Measurements from ENCODE around the gene TM9SF1. TPM values are rescaled to one million over a fixed set of nuclear protein-coding genes. Genes with fewer than 3 reads are reported as not detected.

TM9SF1 gene
- polyA plus RNA-seq, 3 donors: 14.6 to 56.0 (median 51.1) TPM

Small RNA genes within 50 kb of the gene (small RNA-seq; reads per million reads assigned to genes)
- gene AL136295.4 (ENCODE audit: insufficient read length, low read depth): not detected
- not detected for gene CHMP4A (ENCODE audit: insufficient read length, low read depth)
- gene IPO4 (ENCODE audit: insufficient read length, low read depth): not detected
- gene IRF9 (ENCODE audit: insufficient read length, low read depth): not detected
- gene MDP1 (ENCODE audit: insufficient read length, low read depth): not detected
- gene RNA5SP383 (ENCODE audit: insufficient read length, low read depth): not detected

Other genes starting within 250 kb of the TM9SF1 start
- gene DHRS4, start 241.7 kb downstream of the TM9SF1 start, polyA plus RNA-seq: 10 to 100 TPM; 40.4 to 68.1 (median 63.2) TPM
- gene DHRS4L2, start 206.5 kb downstream of the TM9SF1 start, polyA plus RNA-seq: 10 to 100 TPM; 22.1 to 46.6 (median 42.6) TPM
- 1 to 10 TPM in 1 of 3 donors, not detected in 2; 1.0 TPM for gene CARMIL3, start 143.4 kb downstream of the TM9SF1 start, polyA plus RNA-seq
- gene CPNE6, start 123.9 kb downstream of the TM9SF1 start, polyA plus RNA-seq: not detected
- gene PCK2, start 101.1 kb downstream of the TM9SF1 start, polyA plus RNA-seq: 10 to 100 TPM; 29.9 to 34.2 (median 31.3) TPM
- gene DCAF11, start 80.7 kb downstream of the TM9SF1 start, polyA plus RNA-seq: 10 to 100 TPM; 45.6 to 56.6 (median 48.8) TPM
- gene NRL, start 80.5 kb downstream of the TM9SF1 start, polyA plus RNA-seq: 1 to 10 TPM; 1.1 to 1.5 (median 1.3) TPM
- 1 to 10 TPM in 1 of 3 donors, not detected in 2; 2.1 TPM for gene FITM1, start 64.8 kb downstream of the TM9SF1 start, polyA plus RNA-seq
- 100 to 1,000 TPM; 435 to 759 (median 729) TPM for gene PSME1, start 59.2 kb downstream of the TM9SF1 start, polyA plus RNA-seq
- gene EMC9, start 53.9 kb downstream of the TM9SF1 start, polyA plus RNA-seq: 1 to 10 TPM; 6.4 to 9.4 (median 8.5) TPM
- 100 to 1,000 TPM; 237 to 593 (median 579) TPM for gene PSME2, start 48.8 kb downstream of the TM9SF1 start, polyA plus RNA-seq
- gene RNF31, start 47.9 kb downstream of the TM9SF1 start, polyA plus RNA-seq: 10 to 100 TPM; 30.7 to 63.2 (median 36.8) TPM
- gene IRF9, start 34.2 kb downstream of the TM9SF1 start, polyA plus RNA-seq: 100 to 1,000 TPM in 1 of 3 donors, 10 to 100 TPM in 2; 44.7 to 208 (median 56.0) TPM
- 10 to 100 TPM in 1 of 3 donors, 1 to 10 TPM in 2; 1.4 to 46.4 (median 2.3) TPM for gene REC8, start 23.4 kb downstream of the TM9SF1 start, polyA plus RNA-seq
- gene IPO4, start 6.6 kb downstream of the TM9SF1 start, polyA plus RNA-seq: 10 to 100 TPM in 1 of 3 donors, 1 to 10 TPM in 2; 4.1 to 14.2 (median 4.3) TPM
- under 1 TPM in 2 of 3 donors, not detected in 1; 0.07 to 0.13 TPM for gene TSSK4, start 10.3 kb upstream of the TM9SF1 start, polyA plus RNA-seq
- gene CHMP4A, start 18.0 kb upstream of the TM9SF1 start, polyA plus RNA-seq: 100 to 1,000 TPM in 2 of 3 donors, 10 to 100 TPM in 1; 99.0 to 128 (median 102) TPM
- gene MDP1, start 20.6 kb upstream of the TM9SF1 start, polyA plus RNA-seq: 10 to 100 TPM; 17.5 to 49.6 (median 37.5) TPM
- gene NEDD8, start 36.9 kb upstream of the TM9SF1 start, polyA plus RNA-seq: 100 to 1,000 TPM; 164 to 335 (median 306) TPM
- gene GMPR2, start 37.5 kb upstream of the TM9SF1 start, polyA plus RNA-seq: 10 to 100 TPM; 84.4 to 84.7 (median 84.5) TPM
- gene TINF2, start 47.2 kb upstream of the TM9SF1 start, polyA plus RNA-seq: 100 to 1,000 TPM in 2 of 3 donors, 10 to 100 TPM in 1; 63.6 to 151 (median 137) TPM
- 1 to 10 TPM in 1 of 3 donors, not detected in 2; 7.8 TPM for gene TGM1, start 67.7 kb upstream of the TM9SF1 start, polyA plus RNA-seq
- 100 to 1,000 TPM in 1 of 3 donors, 10 to 100 TPM in 2; 34.5 to 125 (median 35.4) TPM for gene RABGGTA, start 76.2 kb upstream of the TM9SF1 start, polyA plus RNA-seq
- gene DHRS1, start 104.3 kb upstream of the TM9SF1 start, polyA plus RNA-seq: 10 to 100 TPM; 31.6 to 49.4 (median 48.8) TPM
- 10 to 100 TPM in 1 of 3 donors, 1 to 10 TPM in 2; 1.2 to 16.6 (median 1.3) TPM for gene NOP9, start 104.4 kb upstream of the TM9SF1 start, polyA plus RNA-seq
- 100 to 1,000 TPM in 1 of 3 donors, 10 to 100 TPM in 2; 36.4 to 126 (median 63.8) TPM for gene CIDEB, start 112.5 kb upstream of the TM9SF1 start, polyA plus RNA-seq
- gene LTB4R2, start 114.7 kb upstream of the TM9SF1 start, polyA plus RNA-seq: 10 to 100 TPM in 1 of 3 donors, 1 to 10 TPM in 2; 2.7 to 25.1 (median 2.9) TPM
- gene LTB4R, start 116.1 kb upstream of the TM9SF1 start, polyA plus RNA-seq: 10 to 100 TPM; 51.5 to 98.5 (median 87.3) TPM
- gene ADCY4, start 139.6 kb upstream of the TM9SF1 start, polyA plus RNA-seq: 10 to 100 TPM in 1 of 3 donors, under 1 TPM in 2; 0.69 to 11.9 (median 0.70) TPM
- 10 to 100 TPM; 11.7 to 69.6 (median 11.8) TPM for gene RIPK3, start 144.6 kb upstream of the TM9SF1 start, polyA plus RNA-seq
- gene NFATC4, start 172.7 kb upstream of the TM9SF1 start, polyA plus RNA-seq: not detected
- gene NYNRIN, start 203.6 kb upstream of the TM9SF1 start, polyA plus RNA-seq: under 1 TPM; 0.18 to 0.84 (median 0.40) TPM
- gene CBLN3, start 234.2 kb upstream of the TM9SF1 start, polyA plus RNA-seq: 1 to 10 TPM in 1 of 3 donors, under 1 TPM in 1, not detected in 1; 0.07 to 1.1 TPM
- 10 to 100 TPM; 12.4 to 39.8 (median 16.0) TPM for gene KHNYN, start 234.5 kb upstream of the TM9SF1 start, polyA plus RNA-seq
- 100 to 1,000 TPM in 1 of 3 donors, 10 to 100 TPM in 2; 37.3 to 110 (median 39.2) TPM for gene SDR39U1, start 247.3 kb upstream of the TM9SF1 start, polyA plus RNA-seq

All from CD14-positive monocyte (primary cell).